ENCODE results near the gene GNAQ.

Gene GNAQ

GRCh38 chr9:77953590-77953989 is 78.0 kb downstream of the GNAQ start:
- no peak overlapping the region for H3K4me3 ChIP-seq (ENCODE audit: low read depth, low read length)
- no peak for TF ChIP-seq CTCF (IDR thresholded peaks at IDR 0.05; ENCODE audit: low read depth, low read length)

- no peak overlapping the region for H3K4me3 ChIP-seq (ENCODE audit: low read depth, low read length)
- no peak for TF ChIP-seq CTCF (IDR thresholded peaks at IDR 0.05; ENCODE audit: low read depth, low read length)
These were observed 78.8 kb downstream of the GNAQ start for GRCh38 chr9:77952635-77953328.

DNA sequence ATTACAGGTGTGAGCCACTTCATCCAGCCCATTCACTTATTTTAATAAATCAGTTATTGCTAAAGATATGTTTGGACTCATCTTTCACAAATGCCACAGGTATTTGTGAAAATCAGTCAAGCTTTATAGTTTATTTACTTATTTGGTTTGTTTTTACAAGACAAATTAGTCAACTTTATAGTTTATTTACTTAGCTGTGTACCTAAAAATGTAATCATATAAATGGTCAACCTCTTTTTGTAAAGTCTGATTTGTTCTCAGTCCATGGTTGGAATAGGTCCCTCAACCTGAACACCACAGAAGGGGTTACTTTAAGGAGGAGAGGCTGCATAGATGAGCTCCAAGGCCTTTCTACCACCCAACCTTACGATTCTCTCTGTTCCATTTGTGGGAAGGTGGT is 80.2 kb downstream of the GNAQ start:
- H3K4me3 ChIP-seq (ENCODE audit: low read depth, low read length): no peak overlapping the region
- TF ChIP-seq CTCF (IDR thresholded peaks at IDR 0.05; ENCODE audit: low read depth, low read length): no peak

DNA sequence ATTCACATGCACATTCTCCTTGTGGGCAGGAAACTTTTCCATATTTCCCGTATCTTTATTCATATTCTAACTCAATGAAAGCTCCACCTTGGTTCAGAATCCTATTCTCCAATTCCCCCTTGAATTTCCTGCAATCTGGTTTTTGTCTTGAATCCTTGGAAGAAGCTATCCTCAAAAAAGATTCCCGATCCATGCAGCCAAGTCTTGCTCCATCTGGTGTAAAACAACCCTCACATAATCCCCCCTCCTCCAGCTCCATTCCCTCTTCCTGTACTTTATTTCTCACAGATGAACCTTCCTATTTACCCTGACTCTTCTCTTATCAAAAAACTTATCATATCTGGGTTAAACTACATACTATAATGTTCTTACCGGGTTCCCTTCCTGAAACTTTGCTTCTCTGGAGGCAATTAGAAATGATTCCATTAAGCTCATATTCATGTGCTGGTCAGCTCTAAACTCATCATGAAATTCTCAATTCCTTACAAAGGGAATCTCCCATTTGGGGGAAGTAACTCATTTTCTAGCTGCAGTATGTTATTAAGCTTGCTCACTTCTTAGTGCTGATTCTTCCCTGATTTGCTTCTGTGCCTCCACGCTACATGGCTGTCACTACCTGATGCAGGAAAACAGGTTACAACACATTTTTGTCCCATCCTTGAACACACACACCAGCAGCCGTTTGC is 81.7 kb downstream of the GNAQ start:
- no peak for TF ChIP-seq CTCF (IDR thresholded peaks at IDR 0.05; ENCODE audit: low read depth, low read length)

GRCh38 chr9:77947651-77948050 is 84.0 kb downstream of the GNAQ start:
- H3K4me3 ChIP-seq (ENCODE audit: low read depth, low read length): no peak overlapping the region
- TF ChIP-seq CTCF (IDR thresholded peaks at IDR 0.05; ENCODE audit: low read depth, low read length): no peak

More for the DNA sequence above, 81.7 kb downstream of the GNAQ start:
- H3K4me3 ChIP-seq (ENCODE audit: low read depth, low read length): no peak overlapping the region

DNA sequence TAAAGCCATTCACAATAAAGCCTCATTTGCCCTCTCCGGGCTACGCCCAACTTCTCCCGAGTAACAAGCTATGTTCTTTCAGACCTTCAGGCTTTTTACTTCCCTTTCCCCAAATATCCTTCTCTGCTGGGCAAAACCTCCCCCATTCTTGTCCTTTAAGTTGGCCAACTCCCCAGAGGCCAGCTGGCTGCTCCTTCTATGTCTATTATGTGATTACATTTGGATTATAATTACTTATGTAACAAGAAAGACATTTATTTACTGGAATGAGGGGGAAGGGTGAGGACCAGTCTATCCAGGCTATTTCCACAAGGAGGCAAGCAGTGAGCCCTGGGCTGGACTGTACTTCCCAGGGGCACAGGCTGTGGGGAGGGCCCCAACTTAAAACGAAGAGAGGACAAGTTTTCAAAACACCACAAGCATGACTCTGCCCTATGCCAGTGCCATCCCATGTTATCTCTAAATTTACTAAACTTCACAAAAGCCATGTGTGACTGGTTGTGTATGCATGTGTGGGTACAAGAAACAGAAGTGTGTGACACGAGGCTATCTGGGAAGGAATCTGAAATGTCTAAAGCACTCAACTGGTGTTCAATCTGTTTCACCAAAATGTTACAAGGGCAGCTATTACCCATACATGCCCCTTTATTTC is 84.5 kb downstream of the GNAQ start:
- no peak for TF ChIP-seq CTCF (IDR thresholded peaks at IDR 0.05; ENCODE audit: low read depth, low read length)

DNA sequence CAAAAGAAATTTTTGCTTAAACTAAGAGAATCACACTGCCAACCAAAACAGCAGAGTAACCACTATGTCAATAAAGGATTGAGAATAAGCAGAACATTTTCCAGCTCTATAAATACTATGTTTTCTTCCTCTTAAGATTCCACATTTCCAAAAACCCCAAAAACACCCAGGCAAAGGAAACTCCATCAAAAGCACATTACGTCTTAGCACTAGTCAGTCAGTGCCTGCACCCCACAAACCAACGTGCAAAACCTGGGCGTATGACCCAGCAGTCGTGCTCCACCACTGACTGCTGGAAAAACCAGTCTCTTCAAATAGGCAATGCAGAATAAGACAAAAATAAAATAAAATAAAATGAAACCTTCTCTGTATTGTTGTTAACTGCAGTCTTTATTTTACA is 85.3 kb downstream of the GNAQ start:
- TF ChIP-seq CTCF (IDR thresholded peaks at IDR 0.05; ENCODE audit: low read depth, low read length): no peak
- H3K4me3 ChIP-seq (ENCODE audit: low read depth, low read length): no peak overlapping the region

More for the DNA sequence above, 84.5 kb downstream of the GNAQ start:
- no peak overlapping the region for H3K4me3 ChIP-seq (ENCODE audit: low read depth, low read length)
